Suprapubic skin (tissue), 4 donors: ENCODE data around the gene TMEM50B. TPM values are rescaled to one million over a fixed set of nuclear protein-coding genes. Genes with fewer than 3 reads are reported as not detected.
"Not testable (repeated sequence)": the region's sequence is repeated elsewhere in the genome, so short reads cannot be mapped to it uniquely, and the experiment has no call there.

Experiments used
- DNase-seq, 2 donors: peaks; one replicate each; pipeline ENCODE4 v3.0.0-alpha.2; 2019; ENCODE audit warnings: low spot score in 2 of 2
- H3K27ac ChIP-seq: fragments of 200-600 bp; sonication (generic); one replicate; pipeline ENCODE4 v1.5.1; 2019
- H3K27me3 ChIP-seq: fragments of 200-600 bp; sonication (generic); one replicate; pipeline ENCODE4 v1.5.1; 2019
- H3K36me3 ChIP-seq: fragments of 200-600 bp; sonication (generic); one replicate; pipeline ENCODE4 v1.5.1; 2019
- H3K4me1 ChIP-seq: fragments of 200-600 bp; sonication (generic); one replicate; pipeline ENCODE4 v1.5.1; 2019
- H3K4me3 ChIP-seq: fragments of 200-600 bp; sonication (generic); one replicate; pipeline ENCODE4 v1.5.1; 2019; ENCODE audit warnings: mild to moderate bottlenecking
- H3K9me3 ChIP-seq: fragments of 200-600 bp; sonication (generic); one replicate; pipeline ENCODE4 v1.5.1; 2019
- CTCF ChIP-seq, 2 donors: fragments of 200-600 bp in 1 of 2; fragments of 450-650 bp in 1 of 2; sonication (generic) in 1 of 2; IDR thresholded peaks; one replicate each; pipeline ENCODE4 v1.5.1; 2016 to 2019; ENCODE audit warnings: antibody characterized with exemption in 2 of 2, mild to moderate bottlenecking in 1 of 2, moderate library complexity in 1 of 2
- EP300 ChIP-seq: sonication (generic); formaldehyde crosslinking; IDR thresholded peaks from one replicate; pipeline ENCODE4 v1.6.1; 2017; ENCODE audit warnings: antibody characterized with exemption
- POLR2A ChIP-seq, 2 donors: fragments of 450-650 bp; IDR thresholded peaks; one replicate each; pipeline ENCODE4 v1.6.1; 2017; ENCODE audit warnings: antibody characterized with exemption in 2 of 2, mild to moderate bottlenecking in 2 of 2, moderate library complexity in 2 of 2
- POLR2AphosphoS5 ChIP-seq, 3 donors: sonication (generic); formaldehyde crosslinking; IDR thresholded peaks; one replicate each; pipeline ENCODE4 v1.6.1; 2017; ENCODE audit warnings: antibody characterized with exemption in 3 of 3
- WGBS: methylation state at CpG from one replicate; pipeline ENCODE4 v1.1.5; 2018; 5-methylcytosine and 5-hydroxymethylcytosine counted together
- total RNA-seq, 4 donors: library from RNA; depleted of rRNA; stranded (reverse); fragments of >200 nt; gene quantifications; one replicate each; pipeline ENCODE4 v1.1.0, GENCODE V29; 2016

The TMEM50B gene
- total RNA-seq, 4 donors from 2014 or later, result 33.1 to 151 (median 59.8) TPM

- Histone ChIP-seq H3K4me1 (peaks cover 41% of the 10 kb centered on the region), H3K27me3 (no peaks in the 10 kb centered on the region), H3K27ac (peak overlapping the region; percentile 34), H3K4me3 (no peak overlapping the region), H3K9me3 (no peaks in the 10 kb centered on the region), H3K36me3 (peaks cover 25% of the 10 kb centered on the region)
- DNase-seq, result no peak
- WGBS, result 62% methylated on average over 8 of the region's 9 CpGs
- TF ChIP-seq POLR2AphosphoS5 (IDR thresholded peaks at IDR 0.05), result no peak
- no peak for TF ChIP-seq CTCF (IDR thresholded peaks at IDR 0.05)
- no peak for TF ChIP-seq EP300
- TF ChIP-seq POLR2A (IDR thresholded peaks at IDR 0.05), result no peak
Observed at GRCh38 chr21:33412832-33413519, 66.8 kb downstream of the TMEM50B start.

- Histone ChIP-seq H3K4me1 (peaks cover 43% of the 10 kb centered on the region), H3K36me3 (peaks cover 21% of the 10 kb centered on the region)
- H3K27me3 ChIP-seq, DNase-seq, H3K27ac ChIP-seq, H3K4me3 ChIP-seq, H3K9me3 ChIP-seq: not testable (repeated sequence)
- WGBS, result 88% methylated on average over 12 of the region's 12 CpGs
Observed at GRCh38 chr21:33412439-33412831, 67.3 kb downstream of the TMEM50B start.

DNA sequence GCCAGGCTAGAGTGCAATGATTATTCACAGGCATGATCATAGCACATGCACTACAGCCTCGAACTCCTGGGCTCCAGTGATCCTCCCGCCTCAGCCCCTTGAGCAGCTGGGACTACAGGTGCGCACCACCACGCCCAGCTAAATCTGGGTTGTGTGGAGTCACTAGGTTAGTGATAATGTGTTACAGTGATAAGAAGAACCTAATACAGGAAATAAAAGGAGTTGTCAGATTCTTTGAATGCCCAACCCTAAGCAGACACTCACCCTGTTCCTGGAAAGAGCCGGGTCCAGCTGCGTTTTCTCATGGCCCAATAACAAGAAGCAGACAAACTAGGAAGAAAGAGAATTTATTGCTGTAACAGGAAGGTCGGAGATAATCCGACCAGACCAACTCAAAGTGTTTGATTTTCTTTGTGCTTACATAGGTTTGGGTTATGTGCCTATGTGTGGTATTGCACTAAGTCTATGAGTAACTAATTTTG, 67.8 kb downstream of the TMEM50B start:
- 63% methylated on average over 8 of the region's 8 CpGs for WGBS
- Histone ChIP-seq H3K27ac (peak overlapping the region; percentile 32), H3K27me3 (no peaks in the 10 kb centered on the region)

DNA sequence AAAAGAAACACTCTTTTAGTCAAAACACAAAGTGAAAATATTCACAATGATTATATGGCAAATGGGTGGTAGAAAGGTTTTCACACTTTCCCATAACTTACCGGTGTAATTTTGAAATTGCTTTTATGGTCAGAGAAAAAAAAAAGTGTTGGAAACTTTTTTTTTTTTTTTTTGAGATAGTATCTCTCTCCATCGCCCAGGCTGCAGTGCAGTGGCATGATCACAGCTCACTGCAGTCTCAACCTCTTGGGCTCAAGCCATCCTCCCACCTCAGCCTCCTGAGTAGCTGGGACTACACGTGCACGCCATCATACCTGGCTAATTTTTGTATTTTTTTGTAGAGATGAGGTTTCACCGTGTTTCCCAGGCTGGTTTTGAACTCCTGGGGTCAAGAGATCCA, 73.3 kb downstream of the TMEM50B start:
- H3K4me1 ChIP-seq, result peaks cover 66% of the 10 kb centered on the region
- no peak overlapping the region for H3K4me3 ChIP-seq
- 41% methylated on average over 5 of the region's 5 CpGs for WGBS
- H3K27me3 ChIP-seq, result no peaks in the 10 kb centered on the region
- no peak overlapping the region for H3K27ac ChIP-seq
- TF ChIP-seq EP300 (no peak), CTCF (IDR thresholded peaks at IDR 0.05) (no peak), POLR2AphosphoS5 (IDR thresholded peaks at IDR 0.05) (no peak), POLR2A (IDR thresholded peaks at IDR 0.05) (no peak)
- H3K9me3 ChIP-seq, result no peaks in the 10 kb centered on the region
- DNase-seq, result no peak
- no peaks in the 10 kb centered on the region for H3K36me3 ChIP-seq

More for the DNA sequence above, 67.8 kb downstream of the TMEM50B start:
- DNase-seq, result no peak
- H3K9me3 ChIP-seq, result no peaks in the 10 kb centered on the region
- no peak overlapping the region for H3K4me3 ChIP-seq
- peaks cover 16% of the 10 kb centered on the region for H3K36me3 ChIP-seq
- TF ChIP-seq POLR2A (IDR thresholded peaks at IDR 0.05), result no peak
- peaks cover 47% of the 10 kb centered on the region for H3K4me1 ChIP-seq

DNA sequence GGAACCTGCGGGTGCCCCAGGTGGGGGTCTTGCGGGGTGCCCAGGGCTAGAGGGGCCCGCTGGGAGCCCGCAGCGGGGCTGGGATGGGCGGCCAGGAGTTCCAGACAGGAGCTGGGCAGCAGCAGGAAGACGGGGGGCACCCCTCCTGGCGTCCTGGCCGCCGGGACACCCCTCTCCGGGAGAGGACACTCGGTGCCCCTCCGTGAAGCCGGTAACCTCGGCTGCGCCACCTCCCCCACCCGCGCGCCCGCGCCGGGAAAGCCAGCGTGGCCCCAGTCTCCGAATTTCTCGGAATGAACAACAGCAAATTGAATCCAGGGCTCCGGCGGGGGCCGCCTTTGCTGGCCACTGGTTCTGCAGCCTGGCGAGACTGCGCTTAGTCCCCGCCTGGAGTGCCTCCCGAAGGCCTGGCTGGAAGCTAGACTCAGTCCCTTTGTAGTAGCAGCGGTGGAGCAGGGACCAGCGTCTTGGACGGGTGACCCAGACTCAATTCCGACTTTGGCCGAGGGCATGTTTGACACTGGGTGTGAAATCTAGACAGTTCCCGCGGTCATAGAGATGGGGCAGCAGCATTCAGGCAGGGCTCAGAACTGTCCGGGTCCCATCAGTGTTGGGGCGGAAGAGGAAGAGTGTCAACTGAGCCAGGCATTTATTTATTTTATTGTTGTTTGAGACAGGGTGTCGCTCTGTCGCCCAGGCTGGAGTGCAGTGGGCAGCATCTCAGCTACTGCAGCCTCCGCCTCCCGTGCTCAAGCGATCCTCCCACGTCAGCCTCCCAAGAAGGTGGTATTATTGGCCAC, 75.8 kb downstream of the TMEM50B start:
- 7% methylated on average over 14 of the region's 47 CpGs for WGBS
- DNase-seq, result peak; percentile 84 to 89

More for the DNA sequence above, 75.8 kb downstream of the TMEM50B start:
- H3K36me3 ChIP-seq, result no peaks in the 10 kb centered on the region
- peak overlapping the region; percentile 96 for H3K4me3 ChIP-seq
- peaks cover 54% of the 10 kb centered on the region for H3K4me1 ChIP-seq
- TF ChIP-seq EP300 (no peak), POLR2A (IDR thresholded peaks at IDR 0.05) (peak in 1 of 2 donors; percentile 35), CTCF (IDR thresholded peaks at IDR 0.05) (no peak), POLR2AphosphoS5 (IDR thresholded peaks at IDR 0.05) (no peak)
- H3K9me3 ChIP-seq, result no peaks in the 10 kb centered on the region
- peak overlapping the region; percentile 99 for H3K27ac ChIP-seq
- H3K27me3 ChIP-seq, result no peaks in the 10 kb centered on the region
